ENCODE data around the gene EPS8L3. TPM values are rescaled to one million over a fixed set of nuclear protein-coding genes. Genes with fewer than 3 reads are reported as not detected.

EPS8L3 gene
- total and polyA plus RNA-seq, 2 experiments from 2014 or later: not detected

DNA sequence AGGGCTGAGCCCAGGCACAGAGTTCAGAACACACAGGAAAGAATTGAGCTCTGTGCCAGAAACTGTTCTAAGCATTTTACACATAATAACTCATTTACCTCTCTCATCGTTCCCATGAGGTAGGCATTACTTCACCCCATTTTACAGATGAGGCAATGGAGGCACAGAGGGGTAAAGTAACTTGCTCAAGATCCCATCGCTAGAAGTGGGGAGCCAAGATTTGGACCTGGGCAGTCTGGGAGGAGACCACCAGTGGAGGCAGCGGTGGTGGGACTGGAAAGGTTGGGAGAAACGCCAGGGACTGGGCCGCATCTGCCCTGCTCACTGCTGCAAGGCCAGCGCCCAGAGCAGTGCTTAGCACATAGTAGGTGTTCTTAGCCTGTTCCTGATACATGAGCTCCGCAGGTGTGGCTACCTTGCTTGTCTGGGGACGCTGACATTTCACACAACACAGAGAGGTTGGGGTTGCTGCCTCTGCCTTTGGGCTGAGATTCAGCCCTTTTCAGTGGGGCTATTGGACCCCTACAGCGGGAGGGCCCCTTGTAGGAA, 27.8 kb upstream of the EPS8L3 start:
- Histone ChIP-seq H3F3A (ENCODE audit: insufficient read depth) (peaks cover 5% of the 10 kb centered on the region; the same call in 1 of the 2 replicates), H2AFZ (no peak overlapping the region), H3K4me2 (ENCODE audit: unreplicated experiment) (peak overlapping the region; percentile 68), H3K27ac (no peak overlapping the region), H3K9me2 (ENCODE audit: insufficient read depth) (no peaks in the 10 kb centered on the region), H3K4me3 (no peak overlapping the region), H3K36me3 (ENCODE audit: low read depth) (no peaks in the 10 kb centered on the region), H3K79me2 (ENCODE audit: insufficient read depth) (no peaks in the 10 kb centered on the region), H3K27me3 (replicated peaks; ENCODE audit: insufficient read depth) (no peaks in the 10 kb centered on the region), H3K9ac (no peak overlapping the region), H4K20me1 (ENCODE audit: insufficient read depth) (no peaks in the 10 kb centered on the region), H3K4me1 (ENCODE audit: insufficient read depth) (peaks cover 32% of the 10 kb centered on the region), H3K9me3 (ENCODE audit: low read depth) (no peaks in the 10 kb centered on the region)
- in situ Hi-C loops (cut with MboI): no loop called here
- no peak for TF ChIP-seq EZH2phosphoT487 (IDR thresholded peaks at IDR 0.05; ENCODE audit: insufficient read depth, low read depth)
- no peak for DNase-seq
- 88 to 90% methylated on average over 9 of the region's 9 CpGs for WGBS, 2 experiments (ENCODE audit: low coverage in 1 of 2, low lambda C conversion rate in 2 of 2, missing lambda C conversion rate in 2 of 2)

DNA sequence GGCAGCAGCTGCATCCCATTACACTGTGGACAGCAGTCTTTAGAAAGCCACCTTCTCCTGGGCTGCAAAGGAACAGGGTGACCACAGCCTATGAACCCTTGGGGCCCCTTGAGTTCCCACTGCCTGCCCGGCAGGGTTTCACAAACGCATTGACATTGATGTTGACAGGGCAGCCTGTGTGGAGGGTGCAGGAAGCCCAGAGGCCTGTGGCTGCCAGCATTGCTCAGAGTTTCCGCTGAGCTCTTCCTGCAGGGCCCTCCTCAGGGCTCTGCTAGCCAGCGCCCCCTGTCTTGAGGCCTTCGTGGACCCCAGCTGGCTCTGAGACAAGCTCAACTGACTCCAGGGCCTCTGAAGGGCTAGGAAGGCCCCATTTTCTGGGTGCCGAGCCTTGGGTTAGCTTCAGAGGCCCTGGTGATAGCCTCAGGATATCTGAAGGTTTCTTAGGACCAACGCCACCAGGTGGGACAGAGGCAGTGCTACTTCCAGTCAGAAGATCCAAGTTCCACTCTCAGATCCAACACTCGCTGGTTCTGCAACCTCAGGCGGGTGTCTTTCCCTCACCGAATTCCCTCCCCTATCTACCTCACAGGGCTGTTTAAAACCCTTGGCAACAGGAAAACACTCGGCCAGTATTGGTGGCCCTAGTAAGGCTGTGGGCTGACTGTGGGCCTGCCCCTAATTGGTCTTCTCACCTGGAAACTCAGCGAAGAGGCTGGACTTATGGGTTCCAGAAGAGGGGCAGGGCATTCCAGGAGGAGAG, 27.2 kb upstream of the EPS8L3 start:
- WGBS, 2 experiments (ENCODE audit: low coverage in 1 of 2, low lambda C conversion rate in 2 of 2, missing lambda C conversion rate in 2 of 2): 90 to 92% methylated on average over 12 of the region's 12 CpGs
- peak; percentile 72 for DNase-seq
- no peak overlapping the region for H3K9ac ChIP-seq
- H3K27ac ChIP-seq: no peak overlapping the region
- H3K4me2 ChIP-seq (ENCODE audit: unreplicated experiment): no peak overlapping the region
- H3F3A ChIP-seq (ENCODE audit: insufficient read depth): 0 out of 2 replicates have a peak, but pooled peaks cover 4% of the 10 kb centered on the region
- in situ Hi-C loops (cut with MboI): no loop called here
- H3K9me3 ChIP-seq (ENCODE audit: low read depth): no peaks in the 10 kb centered on the region
- no peaks in the 10 kb centered on the region for H3K36me3 ChIP-seq (ENCODE audit: low read depth)
- H4K20me1 ChIP-seq (ENCODE audit: insufficient read depth): no peaks in the 10 kb centered on the region
- no peak overlapping the region for H3K4me3 ChIP-seq
- no peaks in the 10 kb centered on the region for H3K27me3 ChIP-seq (replicated peaks; ENCODE audit: insufficient read depth)
- no peaks in the 10 kb centered on the region for H3K79me2 ChIP-seq (ENCODE audit: insufficient read depth)
- no peaks in the 10 kb centered on the region for H3K9me2 ChIP-seq (ENCODE audit: insufficient read depth)
- TF ChIP-seq EZH2phosphoT487 (IDR thresholded peaks at IDR 0.05; ENCODE audit: insufficient read depth, low read depth) (no peak), EZH2 (IDR thresholded peaks at IDR 0.05; ENCODE audit: insufficient read depth, poor library complexity, severe bottlenecking) (no peak)
- H2AFZ ChIP-seq: no peak overlapping the region
- peaks cover 31% of the 10 kb centered on the region for H3K4me1 ChIP-seq (ENCODE audit: insufficient read depth)

DNA sequence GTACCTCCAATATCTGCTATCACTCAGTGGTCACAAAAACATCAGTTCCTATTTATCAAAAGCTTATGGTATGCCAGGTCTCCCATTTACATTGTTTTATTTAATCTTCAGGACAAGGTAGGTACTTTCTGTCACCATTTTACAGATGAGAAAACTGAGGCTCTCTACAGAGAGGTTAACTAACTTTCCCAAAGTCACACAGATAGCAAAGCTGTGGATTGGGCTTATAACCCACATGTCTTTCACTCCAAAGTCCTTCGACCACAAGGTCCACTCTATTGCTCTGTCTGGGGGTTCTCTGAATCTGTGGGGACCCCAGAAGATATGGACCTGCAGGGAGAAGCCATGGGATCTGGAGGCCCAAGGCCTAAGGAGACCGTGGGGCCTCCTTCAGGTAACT, 26.6 kb upstream of the EPS8L3 start:
- Histone ChIP-seq H3K9me3 (ENCODE audit: low read depth) (no peaks in the 10 kb centered on the region), H4K20me1 (ENCODE audit: insufficient read depth) (no peaks in the 10 kb centered on the region), H3K4me1 (ENCODE audit: insufficient read depth) (peaks cover 31% of the 10 kb centered on the region), H3K4me3 (no peak overlapping the region), H3K4me2 (ENCODE audit: unreplicated experiment) (no peak overlapping the region), H3K27me3 (replicated peaks; ENCODE audit: insufficient read depth) (no peaks in the 10 kb centered on the region), H2AFZ (no peak overlapping the region), H3F3A (ENCODE audit: insufficient read depth) (0 out of 2 replicates have a peak, but pooled peaks cover 4% of the 10 kb centered on the region), H3K79me2 (ENCODE audit: insufficient read depth) (no peaks in the 10 kb centered on the region), H3K9ac (no peak overlapping the region), H3K36me3 (ENCODE audit: low read depth) (no peaks in the 10 kb centered on the region), H3K9me2 (ENCODE audit: insufficient read depth) (no peaks in the 10 kb centered on the region), H3K27ac (no peak overlapping the region)
- in situ Hi-C loops (cut with MboI): no loop called here
- DNase-seq: no peak
- 92 to 100% methylated on average over 2 of the region's 2 CpGs for WGBS, 2 experiments (ENCODE audit: low coverage in 1 of 2, low lambda C conversion rate in 2 of 2, missing lambda C conversion rate in 2 of 2)
- TF ChIP-seq EZH2 (IDR thresholded peaks at IDR 0.05; ENCODE audit: insufficient read depth, poor library complexity, severe bottlenecking) (no peak), EZH2phosphoT487 (IDR thresholded peaks at IDR 0.05; ENCODE audit: insufficient read depth, low read depth) (no peak)

GRCh38 chr1:109789551-109790180, 25.9 kb upstream of the EPS8L3 start:
- no peaks in the 10 kb centered on the region for H3K9me2 ChIP-seq (ENCODE audit: insufficient read depth)
- no peaks in the 10 kb centered on the region for H3K9me3 ChIP-seq (ENCODE audit: low read depth)
- no peaks in the 10 kb centered on the region for H3K79me2 ChIP-seq (ENCODE audit: insufficient read depth)
- H3K27ac ChIP-seq: no peak overlapping the region
- 83 to 90% methylated on average over 9 of the region's 9 CpGs for WGBS, 2 experiments (ENCODE audit: low coverage in 1 of 2, low lambda C conversion rate in 2 of 2, missing lambda C conversion rate in 2 of 2)
- 0 out of 2 replicates have a peak, but pooled peaks cover 4% of the 10 kb centered on the region for H3F3A ChIP-seq (ENCODE audit: insufficient read depth)
- no peak overlapping the region for H3K9ac ChIP-seq
- no peak overlapping the region for H3K4me3 ChIP-seq
- no peaks in the 10 kb centered on the region for H3K36me3 ChIP-seq (ENCODE audit: low read depth)
- H3K27me3 ChIP-seq (replicated peaks; ENCODE audit: insufficient read depth): no peaks in the 10 kb centered on the region
- H3K4me1 ChIP-seq (ENCODE audit: insufficient read depth): peaks cover 31% of the 10 kb centered on the region
- no peak overlapping the region for H3K4me2 ChIP-seq (ENCODE audit: unreplicated experiment)
- in situ Hi-C loops (cut with MboI): no loop called here
- no peaks in the 10 kb centered on the region for H4K20me1 ChIP-seq (ENCODE audit: insufficient read depth)
- no peak overlapping the region for H2AFZ ChIP-seq
- TF ChIP-seq EZH2 (IDR thresholded peaks at IDR 0.05; ENCODE audit: insufficient read depth, poor library complexity, severe bottlenecking): no peak
- TF ChIP-seq EZH2phosphoT487 (IDR thresholded peaks at IDR 0.05; ENCODE audit: insufficient read depth, low read depth): no peak
- no peak for DNase-seq

Data from GM23248 (cell line).